Panc1 (cell line): ENCODE measurements around the gene SLC43A1. TPM values are rescaled to one million over a fixed set of nuclear protein-coding genes. Genes with fewer than 3 reads are reported as not detected.

Source experiments
- ATAC-seq: fragments of 200-7000 bp; cut with Tn5 transposase; 2 replicates; pipeline ENCODE4 v1.9.1; 2020; ENCODE audit warnings: mild to moderate bottlenecking, moderate library complexity
- BruUV-seq: library from RNA; stranded (reverse); fragments of 400-500 nt; replicated peaks from 2 replicates; lab custom pipeline; 2021; lab: Mats Ljungman, UMichigan
- CTCF ChIA-PET: fragments of 300-600 bp; sonication (Branson Sonifier 250); formaldehyde crosslinking; loops from one replicate; lab custom pipeline; 2022; ENCODE audit warnings: antibody characterized with exemption; lab: Charles Lee
- POLR2A ChIA-PET: fragments of 300-600 bp; sonication (Branson Sonifier 250); formaldehyde crosslinking; loops from one replicate; lab custom pipeline; 2022; ENCODE audit warnings: antibody characterized with exemption; lab: Charles Lee
- DNase-seq: peaks from one replicate; pipeline ENCODE4 v3.0.0-alpha.2; 2010; ENCODE audit warnings: low read depth, low spot score
- H3K27ac ChIP-seq: 2 replicates; pipeline ENCODE4 v1.5.1; 2011; ENCODE audit warnings: mild to moderate bottlenecking, low read length, inconsistent platforms
- H3K27me3 ChIP-seq: fragments of 200-500 bp; sonication (Bioruptor generic); 2 replicates; pipeline ENCODE4 v1.6.0; 2014; ENCODE audit warnings: low read length, inconsistent platforms; ENCODE audit not compliant: control insufficient read depth, insufficient read depth
- H3K36me3 ChIP-seq: fragments of 200-500 bp; sonication (Bioruptor generic); 2 replicates; pipeline ENCODE4 v1.5.1; 2014; ENCODE audit warnings: inconsistent platforms, mild to moderate bottlenecking, low read length, moderate library complexity; ENCODE audit not compliant: control insufficient read depth, insufficient read depth
- H3K4me1 ChIP-seq: 2 replicates; pipeline ENCODE4 v1.5.1; 2011; ENCODE audit warnings: inconsistent platforms, mild to moderate bottlenecking, low read length, moderate library complexity; ENCODE audit not compliant: control insufficient read depth, insufficient read depth
- H3K4me3 ChIP-seq, 2 experiments: 2 replicates each; pipeline ENCODE4 v1.5.1; 2011 to 2012; ENCODE audit warnings: low read depth in 2 of 2, low read length in 2 of 2, mild to moderate bottlenecking in 2 of 2, inconsistent platforms in 1 of 2, moderate library complexity in 1 of 2
- H3K9me3 ChIP-seq: fragments of 200-500 bp; sonication (Bioruptor generic); 2 replicates; pipeline ENCODE4 v1.5.1; 2014; ENCODE audit warnings: low read depth, mild to moderate bottlenecking, inconsistent platforms, low read length, moderate library complexity; ENCODE audit not compliant: control insufficient read depth, insufficient read depth
- CTCF ChIP-seq: fragments of 450-650 bp; IDR thresholded peaks from 2 replicates; pipeline ENCODE4 v1.5.1; 2017; ENCODE audit warnings: mild to moderate bottlenecking
- POLR2AphosphoS5 ChIP-seq: IDR thresholded peaks from 2 replicates; pipeline ENCODE4 v1.6.1; 2012; ENCODE audit warnings: mild to moderate bottlenecking, low read depth, low read length, moderate library complexity
- REST ChIP-seq, 2 experiments: IDR thresholded peaks; 2 replicates each; pipeline ENCODE4 v1.6.1; 2011 to 2012; ENCODE audit warnings: low read depth in 2 of 2, control low read depth in 1 of 2, low read length in 1 of 2, mild to moderate bottlenecking in 1 of 2, moderate library complexity in 1 of 2; ENCODE audit not compliant: insufficient read depth in 1 of 2
- TCF7L2 ChIP-seq: IDR thresholded peaks from 2 replicates; pipeline ENCODE4 v1.6.1; 2011; ENCODE audit warnings: mild to moderate bottlenecking, low read depth, low read length, inconsistent platforms
- in situ Hi-C: cut with HindIII; loops from 2 replicates; pipeline ENCODE4 v1.10.0; 2016; ENCODE audit warnings: low sequenced_read_pairs, low pct_unique_long_range_greater_than_20kb
- intact Hi-C: fragments of 100-400 bp; cut with micrococcal nuclease; formaldehyde crosslinking; loops from one replicate; pipeline ENCODE4 v1.10.0; 2022; ENCODE audit not compliant: unreplicated experiment
- total RNA-seq: library from RNA; stranded (reverse); gene quantifications from one replicate; pipeline ENCODE4 v1.2.1, GENCODE V29; 2021; ENCODE audit not compliant: unreplicated experiment

The SLC43A1 gene
- total RNA-seq, 1 experiment from 2014 or later = 2.0 TPM

- Histone ChIP-seq H3K27ac (no peak overlapping the region), H3K4me1 (peaks cover 4% of the 10 kb centered on the region; the same call in 1 of the 2 replicates), H3K4me3 (peak overlapping the region; percentile 2 to 50), H3K27me3 (peaks cover 6% of the 10 kb centered on the region; the same call in 1 of the 2 replicates), H3K9me3 (no peaks in the 10 kb centered on the region), H3K36me3 (no peaks in the 10 kb centered on the region)
- ChIA-PET POLR2A (no interaction called here), CTCF (interaction anchor here (0.5 to 1.7 kb wide), 10 partner anchors 14 to 1109 kb away, joined by 3 to 9 read pairs (median 3); no protein-coding TSS in a partner anchor)
- in situ Hi-C loops (no loop called here), intact Hi-C loops (loop anchor here (2.0 to 10.0 kb wide), 4 partner anchors 68 to 1054 kb away; partner anchors contain the start of gene YPEL4)
- no TSS peak for BruUV-seq
- DNase-seq (no peak), ATAC-seq (0 out of 2 replicates have a peak, but pooled peaks have one; percentile 45)
- TF ChIP-seq POLR2AphosphoS5 (no peak), CTCF (peak; percentile 97)
Measured at GRCh38 chr11:57458410-57459163, 56.9 kb downstream of the SLC43A1 start.

- ATAC-seq = no peak
Measured at GRCh38 chr11:57458060-57458409, 57.5 kb downstream of the SLC43A1 start.

More at GRCh38 chr11:57458060-57458409, 57.5 kb downstream of the SLC43A1 start:
- ChIA-PET POLR2A (no interaction called here), CTCF (interaction anchor here (0.5 to 1.7 kb wide), 10 partner anchors 14 to 1109 kb away, joined by 3 to 9 read pairs (median 4); no protein-coding TSS in a partner anchor)
- intact Hi-C loops (loop anchor here (2.0 to 10.0 kb wide), 4 partner anchors 69 to 1054 kb away; partner anchors contain the start of gene YPEL4), in situ Hi-C loops (no loop called here)
- Histone ChIP-seq H3K4me1 (peaks cover 4% of the 10 kb centered on the region; the same call in 1 of the 2 replicates), H3K36me3 (no peaks in the 10 kb centered on the region), H3K9me3 (no peaks in the 10 kb centered on the region), H3K27me3 (peaks cover 6% of the 10 kb centered on the region; the same call in 1 of the 2 replicates), H3K4me3 (no peak overlapping the region; a peak in 1 of 4 replicates), H3K27ac (no peak overlapping the region)
- DNase-seq = no peak
- TF ChIP-seq POLR2AphosphoS5 (no peak), CTCF (no peak), REST (IDR thresholded peaks at IDR 0.05; ENCODE audit: insufficient read depth in 1 of 2, low read depth in 2 of 2, low read length in 1 of 2) (no peak), TCF7L2 (no peak)
- BruUV-seq = no TSS peak
